NCI-H748 treated with DMSO at 0.1 percent for 48 hours (cell line): Measurements from ENCODE around the gene ARSG.
"Not testable (repeated sequence)": the region's sequence is repeated elsewhere in the genome, so short reads cannot be mapped to it uniquely, and the experiment has no call there.

Experiments used
- DNase-seq: peaks from one replicate; lab custom pipeline; 2025; lab: John Stamatoyannopoulos, UW

The ARSG gene

DNA sequence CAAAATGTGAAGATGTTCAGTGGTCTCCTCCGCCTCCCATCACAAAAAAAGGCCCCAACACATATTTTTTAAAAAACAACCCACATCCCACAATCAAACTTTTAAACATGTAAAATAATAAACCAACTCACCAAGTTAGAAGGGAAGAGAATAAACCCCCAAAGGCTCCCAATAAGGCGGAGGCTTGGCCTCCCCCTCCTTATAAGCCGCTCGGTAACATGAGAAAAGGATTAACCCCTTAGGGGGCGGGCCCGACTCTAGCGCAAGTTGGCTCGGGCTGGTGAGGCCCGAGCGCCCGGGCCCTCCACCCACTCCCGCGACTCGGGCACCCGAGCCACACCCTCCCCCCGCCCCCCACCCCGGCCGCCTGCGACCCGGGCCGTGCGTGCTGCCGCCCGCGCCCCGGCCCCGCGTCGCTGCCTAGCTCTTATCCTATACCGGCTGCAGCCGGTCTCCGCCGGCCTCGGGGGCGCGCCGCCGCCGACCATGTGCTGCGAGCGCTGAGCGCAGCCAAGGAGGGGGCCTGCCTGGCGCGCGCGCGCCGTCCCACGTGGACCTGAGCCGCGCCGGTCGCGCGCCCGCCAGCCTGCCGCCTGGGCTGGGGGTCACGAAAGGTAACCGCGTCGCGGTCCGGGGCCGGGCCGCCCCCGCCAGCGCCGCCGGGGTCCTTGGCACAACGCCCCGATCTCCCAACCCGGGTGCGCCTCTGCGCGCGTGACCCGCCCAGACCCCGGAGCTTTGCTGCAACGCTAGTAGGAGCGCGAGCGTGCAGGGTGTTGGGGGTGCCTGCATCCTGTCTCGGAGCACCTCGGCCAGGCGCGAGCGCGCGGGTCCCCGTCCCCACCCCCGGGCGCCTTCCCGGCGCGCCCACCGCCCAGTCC lies at the start of gene ARSG, which contains the start of gene SLC16A6:
ARSG (plus strand) TSS at position 541 of the 881 bp plus-strand sequence. CDS start 15,999 bp downstream, outside the sequence.
SLC16A6 (minus strand) TSS at position 173 of the 881 bp plus-strand sequence. CDS start 12,807 bp downstream, outside the sequence.
- DNase-seq = peak; percentile 58

DNA sequence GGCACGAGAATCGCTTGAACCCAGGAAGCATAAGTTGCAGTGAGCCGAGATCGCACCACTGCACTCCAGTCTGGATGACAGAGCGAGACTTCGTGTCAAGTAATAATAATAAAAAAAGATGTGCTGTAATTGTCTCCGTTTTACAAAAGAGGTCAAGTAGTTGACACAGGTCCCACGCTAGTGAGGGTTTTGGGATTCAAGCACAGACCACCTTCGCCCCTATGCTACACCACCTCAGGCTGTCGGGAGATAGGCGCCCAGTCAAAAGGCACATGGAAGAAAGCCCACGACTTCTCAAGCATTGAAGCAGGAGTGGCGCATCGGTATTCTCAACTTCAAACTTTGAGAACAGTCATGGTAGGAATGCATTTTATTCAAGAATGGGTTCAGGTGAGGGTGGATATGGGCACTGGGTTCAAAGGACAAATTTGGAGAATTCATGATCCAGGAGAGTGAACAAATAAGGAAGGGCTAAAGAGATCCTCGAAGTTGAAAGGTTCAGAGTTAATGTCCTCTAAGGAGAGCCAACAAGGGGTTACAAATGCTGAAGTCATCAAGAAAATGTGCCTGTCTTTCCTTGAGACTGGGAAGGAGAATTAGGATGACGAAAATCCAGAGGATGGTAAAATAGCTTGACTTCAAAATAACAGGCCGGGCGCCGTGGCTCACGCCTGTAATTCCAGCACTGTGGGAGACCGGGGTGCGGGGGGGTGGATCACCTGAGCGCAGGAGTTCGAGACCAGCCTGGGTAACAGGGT lies 44.8 kb upstream of the ARSG start:
- DNase-seq = no peak

DNA sequence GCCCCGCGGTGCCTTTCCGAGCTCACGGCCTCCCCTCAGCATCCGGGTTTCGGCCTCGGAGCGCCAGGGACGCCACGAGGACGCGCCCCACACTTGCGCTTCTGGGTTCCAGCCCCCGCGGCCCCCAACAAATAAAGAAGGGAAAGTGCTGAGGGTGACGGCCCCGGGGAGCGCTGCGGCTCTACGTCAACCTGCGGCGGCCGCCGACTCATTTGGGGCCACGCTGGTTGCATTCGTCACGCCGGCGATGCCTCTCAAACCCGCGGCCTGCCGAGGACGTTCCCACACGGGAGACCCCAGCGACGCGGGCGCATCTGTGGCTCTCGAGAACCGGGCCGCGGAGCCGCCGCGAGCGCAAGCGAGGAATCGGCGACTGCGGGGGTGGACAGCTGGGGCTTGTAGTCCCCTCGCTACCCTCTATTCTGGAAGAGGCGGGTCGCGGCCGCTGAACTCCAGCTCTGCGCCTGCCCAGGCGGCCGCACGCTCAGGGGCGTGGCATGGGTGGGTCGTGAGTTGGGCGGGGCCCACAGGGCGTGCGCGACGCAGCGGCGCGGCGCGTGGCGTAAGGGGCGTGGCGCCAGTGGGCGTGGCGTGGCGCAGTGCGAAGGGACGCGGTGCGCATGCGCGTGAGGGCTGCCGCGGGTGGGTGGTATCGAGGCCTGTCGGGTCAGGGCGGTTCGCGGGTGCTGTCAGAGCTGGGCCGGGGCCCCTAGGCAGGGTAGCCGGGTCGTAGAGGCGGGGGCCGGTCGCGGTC lies 43.7 kb upstream of the ARSG start, which contains the start of gene AMZ2:
AMZ2 (plus strand) TSS at position 599 of the 754 bp plus-strand sequence. CDS start 2,145 bp downstream, outside the sequence.
- peak; percentile 66 for DNase-seq

DNA sequence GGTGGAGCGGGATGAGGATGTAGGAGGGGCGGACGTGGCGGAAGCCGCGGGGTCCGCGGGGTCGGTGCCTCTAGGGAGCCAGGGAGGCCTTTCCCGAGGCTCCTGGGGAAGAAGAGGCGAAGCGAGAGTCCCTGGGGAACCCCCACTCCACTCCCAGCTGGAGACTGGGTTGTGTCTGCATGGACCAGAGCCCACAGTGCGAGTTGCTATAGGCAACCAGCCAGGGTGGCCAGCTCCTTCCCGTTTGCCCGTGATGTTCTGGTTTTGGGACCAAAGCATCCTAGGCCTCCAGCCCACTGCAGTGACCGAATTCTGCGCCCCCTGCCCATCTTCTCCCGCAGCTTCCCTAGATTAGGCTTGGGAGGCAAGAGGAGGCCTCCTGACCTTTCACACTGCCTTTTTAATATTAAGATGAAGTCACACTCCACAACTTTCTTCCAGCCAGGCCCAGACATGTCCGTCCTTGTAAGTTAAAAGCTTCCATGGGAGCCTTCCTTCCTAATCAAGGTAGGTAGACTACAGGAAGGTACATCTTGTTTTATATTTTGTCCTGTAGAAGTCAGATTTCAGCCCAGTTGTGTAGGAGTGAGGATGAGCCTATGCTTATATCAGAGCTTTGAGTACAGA lies 43.0 kb upstream of the ARSG start:
- DNase-seq = no peak

DNA sequence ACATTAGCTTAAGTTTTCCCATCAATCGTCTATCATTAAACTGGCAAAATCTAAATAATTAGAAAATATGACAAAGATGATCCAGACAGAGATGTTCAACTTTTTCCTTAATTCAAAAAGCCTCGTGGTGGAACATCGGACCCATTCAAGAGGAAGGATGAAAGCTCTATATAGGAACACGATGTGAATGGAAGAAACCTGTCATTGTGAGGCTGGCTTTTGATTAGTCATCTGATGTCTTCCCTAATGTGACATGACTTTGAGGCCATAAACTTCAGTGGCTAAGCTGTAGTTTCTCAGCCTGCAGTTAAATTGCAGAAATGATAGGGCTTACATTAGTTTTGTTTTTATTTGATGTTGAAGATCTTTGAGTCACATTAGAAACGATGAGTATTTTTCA lies 42.4 kb upstream of the ARSG start:
- no peak for DNase-seq

DNA sequence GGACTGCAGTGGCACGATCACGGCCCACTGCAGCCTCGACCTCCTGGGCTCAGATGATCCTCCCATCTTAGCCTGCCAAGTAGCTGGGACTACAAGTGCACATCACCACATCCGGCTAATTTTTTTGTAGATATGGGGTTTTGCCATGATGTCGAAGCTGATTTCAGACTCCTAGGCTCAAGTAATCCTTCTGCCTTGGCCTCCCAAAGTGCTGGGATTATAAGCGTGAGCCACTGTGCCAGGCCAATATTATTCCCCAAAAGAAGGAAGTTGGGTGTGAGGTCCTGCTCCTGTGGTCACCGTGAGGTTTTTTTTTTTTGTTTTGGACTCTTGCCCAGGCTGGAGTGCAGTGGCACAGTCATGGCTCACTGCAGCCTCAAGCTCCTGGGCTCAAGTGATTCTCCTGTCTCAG lies 41.9 kb upstream of the ARSG start:
- DNase-seq = no peak

DNA sequence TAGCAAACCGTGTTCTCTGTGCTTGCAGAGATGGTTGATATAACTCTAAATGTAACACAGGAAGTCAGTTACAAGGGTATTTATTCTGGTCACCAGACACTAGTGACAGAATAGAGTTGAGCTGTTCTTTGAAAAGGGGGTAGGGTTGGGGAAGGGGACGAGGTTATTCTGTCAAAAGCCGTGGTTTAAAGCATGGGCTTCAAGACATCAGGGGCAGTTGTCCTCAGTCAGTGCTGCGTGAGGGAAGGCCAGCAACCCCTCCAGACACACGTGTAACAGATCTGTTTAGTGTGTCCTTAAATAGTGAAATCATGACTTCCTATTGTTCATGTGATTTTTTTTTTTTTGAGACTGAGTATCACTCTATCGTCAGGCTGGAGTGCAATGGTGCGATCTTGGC lies 37.9 kb upstream of the ARSG start:
- DNase-seq = not testable (repeated sequence)

DNA sequence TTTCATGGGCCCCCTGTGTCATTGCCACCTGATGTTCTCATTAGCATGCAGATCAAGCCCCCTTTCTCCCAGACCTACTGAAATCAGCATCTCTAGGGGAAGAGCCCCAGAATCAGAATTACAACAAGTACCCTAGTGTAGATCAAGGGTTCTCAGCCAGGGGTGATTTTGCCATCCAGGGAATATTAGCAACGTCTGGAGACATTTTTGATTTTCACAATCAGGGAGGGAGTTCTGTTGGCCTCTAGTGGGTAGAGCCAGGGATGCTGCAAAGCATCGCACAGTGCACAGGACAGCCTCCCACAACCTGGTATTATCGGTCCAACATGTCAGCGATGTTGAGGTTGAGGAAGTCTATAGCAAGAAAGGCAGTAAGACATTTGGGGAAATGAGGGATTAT lies 36.1 kb upstream of the ARSG start:
- no peak for DNase-seq

DNA sequence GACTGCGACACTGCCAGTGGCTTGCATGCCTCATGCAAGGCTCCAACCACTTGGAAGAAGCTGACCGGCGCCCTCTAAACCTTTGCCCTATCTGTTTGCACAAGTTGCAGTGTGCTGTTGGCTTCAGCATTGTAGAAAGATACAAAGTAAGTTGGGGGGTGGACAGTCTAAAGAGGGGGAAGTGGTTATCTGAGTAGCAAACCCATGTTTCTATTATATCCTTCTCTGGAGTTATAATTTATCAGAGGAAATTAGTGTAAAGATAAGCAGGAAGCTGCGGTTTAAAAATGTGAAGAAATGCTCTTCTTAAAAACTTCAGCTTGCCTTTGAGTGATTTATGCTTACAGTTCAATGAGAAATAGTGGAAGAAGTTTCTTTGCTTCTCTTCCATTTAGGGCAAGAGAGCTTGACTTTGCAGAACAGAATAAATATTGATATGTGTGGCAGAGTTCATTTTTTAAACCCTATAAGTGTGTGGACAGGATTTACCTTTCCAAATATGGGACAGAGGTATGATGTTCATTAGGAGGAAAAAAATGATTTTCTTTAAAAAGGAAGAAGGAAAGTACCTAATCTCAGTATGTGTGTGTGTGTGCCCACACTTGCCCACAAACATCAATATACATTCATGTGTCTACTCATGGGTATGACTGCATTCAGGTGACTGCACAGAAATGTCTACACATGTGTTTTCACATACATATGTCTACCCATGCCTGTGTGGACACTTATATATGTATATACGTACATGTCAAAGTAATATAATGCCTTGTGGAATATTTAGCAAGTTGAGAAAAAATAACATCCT lies 35.4 kb upstream of the ARSG start:
- no peak for DNase-seq

DNA sequence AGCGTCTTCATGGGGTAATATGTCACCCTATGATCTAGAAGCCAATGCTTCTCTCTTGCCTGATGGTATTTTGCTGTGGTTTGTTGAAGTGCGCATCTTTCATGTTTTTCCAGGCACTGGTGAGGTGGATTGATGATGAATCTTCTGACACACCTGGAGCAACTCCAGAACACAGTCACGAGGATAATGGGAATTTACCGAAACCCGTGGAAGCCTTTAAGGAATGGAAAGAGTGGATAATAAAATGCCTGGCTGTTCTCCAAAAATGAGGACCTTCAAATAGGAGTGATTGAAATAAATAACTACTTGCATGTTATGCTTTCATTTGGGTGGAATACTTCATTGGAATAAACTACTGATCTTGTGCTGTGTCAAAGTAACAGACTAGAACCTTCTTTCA lies 34.6 kb upstream of the ARSG start:
- DNase-seq = not testable (repeated sequence)

DNA sequence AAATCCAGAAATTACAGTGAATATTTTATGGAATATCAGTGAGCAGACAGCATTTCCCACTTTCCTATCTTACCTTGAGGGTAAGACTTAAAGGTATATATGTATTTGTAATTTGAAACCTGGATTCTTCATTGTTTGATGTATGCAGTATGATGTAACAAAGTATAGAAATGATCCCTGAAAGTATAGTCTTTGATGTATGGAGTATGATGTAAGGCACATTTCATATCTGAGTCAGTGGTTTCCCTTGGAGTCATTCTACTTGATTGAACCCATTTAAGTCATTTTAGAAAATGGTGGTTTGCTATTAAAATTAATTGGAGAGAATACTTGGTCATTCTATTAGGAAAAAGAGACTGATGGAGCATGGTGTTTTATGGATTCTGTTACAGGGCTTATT lies 33.4 kb upstream of the ARSG start:
- no peak for DNase-seq

DNA sequence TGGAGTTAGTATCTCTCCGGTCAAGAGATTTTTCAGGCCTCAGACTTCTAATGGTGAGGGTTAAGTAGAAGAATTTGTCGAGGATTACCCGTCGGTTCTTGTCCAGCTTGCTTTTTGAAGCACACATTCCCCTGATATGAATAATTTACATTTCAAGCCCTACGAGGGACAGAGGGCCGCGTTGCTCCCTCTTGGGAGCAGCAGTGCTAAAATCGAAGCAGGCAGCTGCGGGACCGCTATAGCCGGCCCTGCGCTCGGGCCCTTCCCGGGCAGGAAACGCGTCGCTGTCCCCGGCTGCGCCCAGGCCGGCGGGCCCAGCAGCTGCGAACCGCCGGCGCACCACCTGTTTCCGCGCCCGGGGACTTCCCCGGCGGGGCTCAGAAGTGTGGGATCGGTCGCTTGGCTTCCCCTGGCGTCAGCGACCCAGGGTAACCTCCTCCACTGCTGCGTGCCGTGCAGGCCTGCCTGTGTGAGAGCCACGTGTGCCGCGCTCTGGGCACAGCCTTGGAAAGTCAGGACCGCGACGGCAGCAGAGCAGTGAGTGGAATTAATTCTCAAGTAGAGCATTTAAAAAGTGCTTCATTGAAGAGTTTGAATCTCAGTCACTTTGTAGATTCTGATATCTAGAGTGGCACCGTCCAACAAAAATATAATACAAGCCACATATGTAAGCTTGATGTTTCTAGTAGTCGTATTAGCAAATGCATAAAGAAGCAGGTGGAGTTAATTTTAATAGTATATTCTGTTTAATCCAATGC lies 32.2 kb upstream of the ARSG start:
- DNase-seq = not testable (repeated sequence)

DNA sequence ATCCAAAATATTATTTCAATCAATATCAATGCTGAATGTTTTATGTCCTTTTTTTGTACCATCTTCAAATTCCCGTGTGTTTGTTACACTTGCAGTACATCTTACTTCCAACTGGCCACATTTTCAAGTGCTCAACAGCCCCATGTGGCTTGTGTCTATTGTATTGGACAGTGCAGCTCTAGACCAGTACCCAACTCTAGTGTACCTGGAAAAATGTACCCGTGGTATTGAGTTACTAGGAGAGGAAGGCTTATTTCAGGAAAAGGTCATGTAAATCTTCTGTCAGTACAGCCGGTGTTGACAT lies 31.7 kb upstream of the ARSG start:
- not testable (repeated sequence) for DNase-seq

DNA sequence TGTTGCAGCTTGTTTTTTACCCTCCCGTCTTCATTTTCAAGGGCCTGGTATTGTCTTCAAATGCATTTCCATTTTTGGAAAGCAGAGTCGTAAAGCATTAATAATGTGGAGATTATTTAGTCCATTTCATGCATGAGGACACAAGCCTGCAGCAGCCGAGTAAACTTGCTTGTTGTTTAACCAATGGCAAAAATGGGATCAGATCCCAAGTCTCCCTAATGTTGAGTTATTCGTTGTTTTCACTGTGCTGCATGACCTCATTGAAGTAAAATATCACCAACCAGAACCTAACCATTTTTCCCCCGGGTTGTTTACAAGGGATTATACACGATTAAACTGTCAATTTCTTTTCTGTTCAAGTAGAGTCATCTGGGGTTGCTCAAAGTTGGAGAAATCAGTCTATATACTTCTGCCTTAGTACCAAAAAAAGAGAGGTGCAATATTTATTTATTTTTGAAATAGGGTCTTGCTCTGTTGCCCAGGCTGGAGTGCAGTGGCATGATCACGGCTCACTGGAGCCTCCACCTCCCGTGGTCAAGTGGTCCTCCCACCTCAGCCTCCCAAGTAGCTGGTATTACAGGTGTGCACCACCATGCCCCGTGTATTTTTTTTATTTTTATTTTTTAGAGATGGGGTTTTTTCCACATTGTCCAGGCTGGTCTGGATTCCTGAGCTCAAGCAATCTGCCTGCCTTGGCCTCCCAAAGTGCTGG lies 31.1 kb upstream of the ARSG start:
- no peak for DNase-seq

DNA sequence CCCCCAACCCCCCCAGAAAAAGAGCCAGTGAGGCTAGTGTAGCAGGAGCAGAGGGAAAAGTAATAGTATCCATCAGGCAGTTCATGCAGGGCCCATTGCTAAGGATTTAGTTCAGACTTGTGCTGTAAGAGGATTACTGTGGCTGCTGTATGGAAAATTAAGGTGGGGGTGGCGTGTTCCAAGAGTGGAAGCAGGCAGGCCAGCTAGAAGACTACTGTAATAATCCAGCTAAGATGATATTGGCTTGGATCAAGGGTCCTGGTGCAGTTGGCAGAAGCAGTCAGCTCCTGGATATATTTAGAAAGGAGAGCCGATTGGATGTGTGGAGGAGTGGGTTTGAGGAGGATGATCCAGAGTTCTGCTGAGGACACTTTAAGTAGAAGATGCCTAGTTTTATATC lies 28.8 kb upstream of the ARSG start:
- DNase-seq = not testable (repeated sequence)

DNA sequence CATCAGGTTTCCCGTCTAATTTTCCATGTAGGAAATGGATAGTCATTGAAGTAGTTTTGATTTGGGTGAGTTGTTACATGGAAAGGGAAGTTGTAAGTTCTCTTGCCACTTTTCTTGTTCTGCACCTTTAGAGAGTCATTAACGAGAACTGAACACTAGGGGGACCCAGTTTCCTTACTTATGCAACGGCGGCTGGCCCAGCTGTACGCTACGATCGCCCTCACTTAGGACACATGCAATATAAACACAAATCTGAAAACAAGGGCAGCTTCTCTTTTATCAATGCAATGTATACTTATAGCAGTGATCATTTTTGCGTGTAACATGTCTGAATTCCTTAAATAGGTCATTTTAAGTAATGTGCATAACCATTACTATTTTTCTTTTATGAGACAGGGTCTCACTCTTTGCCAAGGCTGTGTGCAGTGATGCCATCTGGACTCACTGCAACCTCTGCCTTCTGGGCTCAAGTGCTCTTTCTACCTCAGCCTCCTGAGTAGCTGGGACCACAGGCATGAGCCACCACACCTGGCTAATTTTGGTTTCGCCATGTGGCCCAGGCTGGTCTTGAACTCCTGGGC lies 28.1 kb upstream of the ARSG start:
- not testable (repeated sequence) for DNase-seq

DNA sequence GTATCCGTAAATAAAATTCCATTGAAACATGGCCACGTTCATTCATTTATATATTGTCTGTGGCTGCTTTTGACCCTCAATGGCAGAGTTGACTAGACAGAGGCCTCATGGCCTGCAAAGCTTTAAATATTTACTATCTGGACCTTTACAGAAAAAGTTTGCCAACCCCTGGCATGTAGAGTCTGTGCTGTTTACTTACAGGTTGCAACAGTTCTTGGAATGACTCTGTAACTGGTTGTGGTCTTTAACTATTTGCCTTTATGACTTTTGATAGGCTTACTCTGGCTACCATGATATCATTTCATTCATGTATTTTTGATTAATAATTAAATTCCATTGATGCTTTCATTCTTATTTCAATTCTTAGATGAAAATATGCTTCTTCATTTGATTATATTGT lies 25.5 kb upstream of the ARSG start:
- not testable (repeated sequence) for DNase-seq

DNA sequence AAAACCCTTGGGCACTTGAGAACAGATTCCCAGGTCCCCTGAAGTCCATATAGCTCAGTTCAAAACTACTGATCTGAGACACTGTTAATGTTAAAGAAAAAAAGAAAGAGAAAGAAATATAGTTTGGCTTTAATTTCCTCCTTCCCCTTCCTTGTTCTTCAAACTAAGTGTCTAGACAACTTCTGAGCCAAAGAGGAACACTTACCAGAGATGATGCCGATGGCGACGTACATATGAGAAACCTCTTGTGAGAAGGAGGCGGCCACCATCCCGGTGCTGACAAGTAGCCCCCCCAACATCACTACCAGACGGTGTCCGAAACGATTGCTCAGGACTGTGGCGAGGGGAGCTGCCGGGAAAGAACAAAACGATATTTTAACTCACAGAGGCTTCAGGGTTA lies 17.6 kb upstream of the ARSG start:
- DNase-seq = no peak

DNA sequence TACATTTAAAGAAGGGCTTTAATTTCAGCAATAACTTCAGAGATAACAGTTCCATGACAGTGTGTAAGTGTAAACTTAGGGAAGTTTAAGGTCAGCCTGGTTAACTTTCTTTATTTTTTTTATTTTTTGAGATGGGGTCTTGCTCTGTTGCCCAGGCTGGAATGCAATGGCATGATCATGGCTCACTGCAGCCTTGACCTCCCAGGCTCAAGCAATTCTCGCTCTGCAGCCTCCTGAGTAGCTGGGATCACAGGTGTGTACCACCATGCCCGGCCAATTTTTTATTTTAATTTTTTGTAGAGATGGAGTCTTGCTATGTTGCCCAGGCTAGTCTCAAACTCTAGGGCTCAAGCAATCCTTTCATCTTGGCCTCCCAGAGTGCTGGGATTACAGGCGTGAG lies 15.0 kb upstream of the ARSG start:
- DNase-seq = not testable (repeated sequence)
